GM12874 (cell line): ENCODE results near the gene ESYT2.

Experiments
- CTCF ChIP-seq: IDR thresholded peaks from 2 replicates; pipeline ENCODE4 v1.5.1; 2011; ENCODE audit warnings: low read depth, mild to moderate bottlenecking, control low read depth, low read length, moderate library complexity; ENCODE audit not compliant: insufficient read depth

ESYT2 gene

GRCh38 chr7:158816995-158817394 lies 12.3 kb downstream of the ESYT2 start:
- TF ChIP-seq CTCF, result no peak

- no peak for TF ChIP-seq CTCF
Observed at GRCh38 chr7:158816271-158816670, 13.0 kb downstream of the ESYT2 start.

GRCh38 chr7:158815800-158816128 lies 13.5 kb downstream of the ESYT2 start:
- TF ChIP-seq CTCF, result no peak

GRCh38 chr7:158815083-158815799 lies 14.1 kb downstream of the ESYT2 start:
- no peak for TF ChIP-seq CTCF

- no peak for TF ChIP-seq CTCF
Observed at GRCh38 chr7:158814637-158815036, 14.7 kb downstream of the ESYT2 start.

GRCh38 chr7:158812684-158813083 lies 16.6 kb downstream of the ESYT2 start:
- no peak for TF ChIP-seq CTCF

- no peak for TF ChIP-seq CTCF
Observed at GRCh38 chr7:158811894-158812293, 17.4 kb downstream of the ESYT2 start.
